ENCODE data around the gene CCL24. TPM values are rescaled to one million over a fixed set of nuclear protein-coding genes. Genes with fewer than 3 reads are reported as not detected.
"Not testable (repeated sequence)": the region's sequence is repeated elsewhere in the genome, so short reads cannot be mapped to it uniquely, and the experiment has no call there.

CCL24 gene, protein sequence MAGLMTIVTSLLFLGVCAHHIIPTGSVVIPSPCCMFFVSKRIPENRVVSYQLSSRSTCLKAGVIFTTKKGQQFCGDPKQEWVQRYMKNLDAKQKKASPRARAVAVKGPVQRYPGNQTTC
- not detected in 2 replicates for total RNA-seq

DNA sequence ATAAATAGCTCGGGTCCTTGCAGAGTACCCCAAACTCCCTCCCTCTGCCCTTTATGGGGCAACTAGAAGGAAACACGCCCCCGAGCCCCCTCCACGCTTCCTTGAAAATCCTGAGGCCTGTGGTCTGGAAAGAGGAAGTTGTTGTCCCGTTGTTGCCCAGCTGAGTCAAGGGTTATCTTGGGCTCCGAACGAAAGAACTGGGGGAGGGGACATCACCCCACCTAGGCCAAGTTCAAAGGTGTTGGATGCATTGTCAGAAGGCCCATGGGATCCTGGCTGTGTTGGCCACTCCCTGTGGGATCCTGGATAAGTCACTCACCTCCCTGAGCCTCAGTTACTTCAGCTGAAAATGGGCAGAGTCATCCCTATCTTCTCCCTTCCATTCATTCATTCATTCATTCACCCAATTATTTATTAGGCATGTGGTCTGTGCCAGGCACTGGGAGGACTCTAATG is at the start of gene CCL24:
CCL24 (minus strand) TSS at position 26 of the 456 bp plus-strand sequence. CDS start 91 bp downstream, outside the sequence.
- no peak for DNase-seq (ENCODE audit: low read depth in 2 of 2)

DNA sequence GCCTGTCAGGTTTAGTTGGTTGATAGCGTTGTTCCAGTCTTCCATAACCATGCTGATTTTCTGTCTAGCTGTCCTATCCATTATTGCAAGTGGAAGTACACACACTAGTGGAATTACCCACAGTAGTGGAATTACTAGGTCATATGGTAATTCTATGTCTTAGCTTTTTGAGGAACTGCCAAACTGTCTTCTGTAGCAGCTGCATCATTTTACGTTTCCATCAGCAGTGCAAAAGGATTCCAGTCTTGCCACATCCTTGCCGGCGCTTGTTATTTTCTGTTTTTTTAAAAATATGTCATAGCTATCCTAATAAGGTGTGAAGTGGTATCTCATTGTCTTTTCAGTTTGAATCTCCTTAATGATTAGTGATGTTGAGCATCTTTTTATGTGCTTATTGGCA is 48.0 kb upstream of the CCL24 start:
- no peak for DNase-seq (ENCODE audit: low read depth in 2 of 2)

DNA sequence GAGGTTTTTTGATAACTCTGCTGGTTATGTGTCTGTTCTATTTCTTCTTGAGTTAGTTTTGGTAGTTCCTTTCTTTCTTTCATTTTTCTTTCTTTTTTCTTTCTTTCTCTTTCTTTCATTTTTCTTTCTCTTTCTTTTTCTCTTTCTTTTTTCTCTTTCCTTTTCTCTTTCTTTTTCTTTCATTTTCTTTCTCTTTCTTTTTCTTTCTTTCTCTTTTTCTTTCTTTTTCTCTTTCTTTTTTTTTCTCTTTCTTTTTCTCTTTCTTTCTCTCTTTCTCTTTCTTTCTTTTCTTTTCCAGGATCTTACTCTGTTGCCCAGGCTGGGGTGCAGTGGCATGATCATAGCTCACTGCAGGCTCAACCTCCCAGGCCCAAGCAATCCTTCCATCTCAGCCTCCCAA is 44.8 kb upstream of the CCL24 start:
- DNase-seq (ENCODE audit: low read depth in 2 of 2), result no peak

GRCh38 chr7:75856536-75856935 is 42.9 kb upstream of the CCL24 start:
- DNase-seq (ENCODE audit: low read depth in 2 of 2), result no peak

DNA sequence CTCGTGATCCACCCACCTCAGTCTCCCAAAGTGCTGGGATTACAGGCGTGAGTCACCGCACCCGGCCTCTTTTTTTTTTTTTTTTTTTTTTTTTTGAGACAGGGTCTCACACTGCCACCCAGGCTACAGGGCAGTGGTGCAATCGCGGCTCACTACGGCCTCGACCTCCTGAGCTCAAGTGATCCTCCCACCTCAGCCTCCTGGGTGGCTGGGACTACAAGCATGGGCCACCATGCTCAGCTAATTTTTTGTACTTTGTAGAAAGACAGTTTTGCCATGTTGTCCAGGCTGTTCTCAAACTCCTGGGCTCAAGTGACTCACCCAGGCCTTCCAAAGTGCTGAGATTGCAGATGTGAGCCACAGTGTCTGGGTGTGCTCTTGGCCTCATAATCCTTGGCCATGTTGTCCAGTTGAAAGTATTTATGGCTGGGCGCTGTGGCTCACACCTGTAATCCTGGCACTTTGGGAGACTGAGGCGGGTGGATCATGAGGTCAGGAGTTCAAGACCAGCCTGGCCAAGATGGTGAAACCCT is 41.3 kb upstream of the CCL24 start:
- DNase-seq (ENCODE audit: low read depth in 2 of 2), result not testable (repeated sequence)

- DNase-seq (ENCODE audit: low read depth in 2 of 2), result no peak
Measured at GRCh38 chr7:75854233-75854632, 40.6 kb upstream of the CCL24 start.

GRCh38 chr7:75850235-75850634 is 36.6 kb upstream of the CCL24 start:
- no peak for DNase-seq (ENCODE audit: low read depth in 2 of 2)

- no peak for DNase-seq (ENCODE audit: low read depth in 2 of 2)
Measured at GRCh38 chr7:75849573-75849972, 36.0 kb upstream of the CCL24 start.

DNA sequence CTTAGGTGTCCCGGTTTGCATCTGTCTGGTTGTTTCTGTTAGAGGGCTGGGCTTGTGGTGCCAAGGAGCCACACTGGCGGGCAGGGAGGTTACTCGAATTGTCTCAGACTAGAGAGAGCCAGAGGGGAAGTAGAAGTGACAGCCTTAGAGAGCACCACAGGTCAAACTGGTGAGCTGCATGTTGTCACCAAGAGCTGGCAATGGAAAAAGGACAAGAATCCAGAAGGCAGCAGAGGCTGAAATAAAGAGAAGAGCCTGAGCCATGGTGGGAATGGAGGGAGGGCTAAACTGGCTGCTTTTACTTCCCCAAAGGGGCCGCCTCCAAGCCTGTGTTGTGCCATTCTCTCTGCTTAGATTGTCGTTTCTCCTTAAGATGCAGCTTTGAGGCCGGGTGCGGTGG is 34.1 kb upstream of the CCL24 start:
- DNase-seq (ENCODE audit: low read depth in 2 of 2), result no peak

GRCh38 chr7:75845132-75845531 is 31.5 kb upstream of the CCL24 start:
- DNase-seq (ENCODE audit: low read depth in 2 of 2), result not testable (repeated sequence)

DNA sequence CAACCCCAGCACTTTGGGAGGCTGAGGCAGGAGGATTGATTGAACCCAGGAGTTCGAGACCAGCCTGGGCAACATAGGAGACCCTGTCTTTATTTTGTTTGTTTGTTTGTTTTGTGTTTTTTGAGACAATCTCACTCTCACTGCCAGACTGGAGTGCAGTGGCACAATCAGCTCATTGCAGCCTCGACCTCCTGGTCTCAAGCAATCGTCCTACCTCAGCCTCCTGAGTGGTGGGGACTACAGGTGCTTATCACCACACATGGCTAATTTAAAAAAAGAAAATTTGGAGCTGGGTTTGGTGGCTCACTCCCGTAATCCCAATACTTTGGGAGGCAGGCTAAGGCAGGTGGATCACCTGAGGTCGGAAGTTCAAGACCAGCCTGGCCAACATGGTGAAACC is 30.6 kb upstream of the CCL24 start:
- no peak for DNase-seq (ENCODE audit: low read depth in 2 of 2)

DNA sequence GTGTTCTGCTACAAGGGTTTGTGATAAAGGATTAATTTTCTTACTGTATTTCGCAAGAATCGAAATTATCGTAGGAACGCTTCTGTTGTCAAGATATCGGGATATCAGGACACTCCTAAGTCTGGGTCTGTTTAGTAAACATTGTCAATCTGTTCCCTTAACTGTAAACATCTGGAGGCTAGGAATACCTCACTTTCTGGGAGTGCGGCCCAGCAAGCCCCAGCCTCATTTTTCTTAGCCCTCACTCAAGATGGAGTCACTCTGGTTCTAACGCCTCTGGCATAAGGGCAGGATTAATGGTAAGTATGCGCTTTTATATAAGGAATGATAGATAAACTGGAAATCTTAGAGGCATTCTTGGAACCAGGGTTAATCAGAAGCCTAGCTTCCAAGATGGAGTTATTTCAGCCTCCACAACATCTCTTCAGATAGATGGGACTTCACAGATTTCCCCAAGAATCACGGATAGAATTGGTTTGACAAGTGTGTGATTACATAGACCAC is 30.1 kb upstream of the CCL24 start:
- DNase-seq (ENCODE audit: low read depth in 2 of 2), result no peak

- peak; percentile 64 to 92 for DNase-seq (ENCODE audit: low read depth in 2 of 2)
Measured at GRCh38 chr7:75842836-75843446, 29.3 kb upstream of the CCL24 start.

GRCh38 chr7:75840029-75840428 is 26.4 kb upstream of the CCL24 start:
- DNase-seq (ENCODE audit: low read depth in 2 of 2), result no peak

DNA sequence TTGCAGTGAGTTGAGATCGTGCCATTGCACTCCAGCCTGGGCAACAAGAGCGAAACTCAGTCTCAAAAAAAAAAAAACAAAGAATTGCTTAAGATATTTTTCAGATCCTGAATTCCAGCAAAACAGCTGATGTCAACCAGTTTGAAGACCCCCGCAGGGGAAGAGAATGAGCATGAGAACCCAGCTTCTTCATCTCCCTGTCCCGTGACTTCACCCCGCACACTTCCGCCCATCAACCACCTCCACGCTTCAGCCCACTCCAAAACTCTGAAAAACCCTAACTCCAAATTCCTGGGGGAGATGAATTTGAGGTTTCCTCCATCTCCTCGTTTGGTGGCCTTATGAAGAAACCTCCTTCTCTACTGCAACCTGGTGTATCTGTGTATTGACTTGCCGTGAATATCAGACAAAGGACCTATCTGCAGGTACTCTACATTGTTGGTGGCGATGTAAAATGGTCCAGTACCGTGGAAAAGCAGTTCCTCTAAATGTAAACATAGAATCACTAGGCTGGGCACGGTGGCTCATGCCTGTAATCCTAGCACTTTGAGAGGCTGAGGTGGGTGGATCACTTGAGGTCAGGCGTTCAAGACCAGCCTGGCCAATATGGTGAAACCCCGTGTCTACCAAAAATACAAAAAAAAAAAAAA is 24.8 kb upstream of the CCL24 start:
- DNase-seq (ENCODE audit: low read depth in 2 of 2), result not testable (repeated sequence)

- DNase-seq (ENCODE audit: low read depth in 2 of 2), result no peak
Measured at GRCh38 chr7:75836798-75837197, 23.2 kb upstream of the CCL24 start.

DNA sequence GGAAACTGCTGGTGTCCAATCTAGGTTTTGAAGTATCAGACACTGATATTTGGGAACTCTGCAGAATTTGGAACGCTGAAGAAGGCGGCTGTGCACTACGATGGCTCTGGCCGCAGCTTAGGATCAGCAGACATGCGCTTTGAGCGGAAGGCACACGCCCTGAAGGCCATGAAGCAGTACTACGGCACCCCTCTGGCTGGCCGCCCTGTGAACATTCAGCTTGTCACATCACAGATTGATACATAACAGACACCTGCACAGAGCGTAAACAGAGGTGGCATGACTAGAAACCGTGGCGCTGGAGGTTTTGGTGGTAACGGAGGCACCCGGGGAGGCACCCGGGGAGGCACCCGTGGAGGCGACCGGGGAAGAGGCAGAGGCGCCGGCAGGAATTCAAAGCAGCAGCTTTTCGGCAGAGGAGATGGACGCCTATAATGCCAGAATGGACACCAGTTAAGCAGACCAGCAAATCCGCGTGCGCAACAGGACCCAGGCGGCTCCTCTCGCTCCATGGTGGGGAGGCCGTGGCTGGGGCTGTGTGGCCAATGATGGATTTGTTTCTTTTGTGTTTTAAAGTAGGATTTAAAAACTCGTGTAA is 22.2 kb upstream of the CCL24 start:
- DNase-seq (ENCODE audit: low read depth in 2 of 2), result no peak

DNA sequence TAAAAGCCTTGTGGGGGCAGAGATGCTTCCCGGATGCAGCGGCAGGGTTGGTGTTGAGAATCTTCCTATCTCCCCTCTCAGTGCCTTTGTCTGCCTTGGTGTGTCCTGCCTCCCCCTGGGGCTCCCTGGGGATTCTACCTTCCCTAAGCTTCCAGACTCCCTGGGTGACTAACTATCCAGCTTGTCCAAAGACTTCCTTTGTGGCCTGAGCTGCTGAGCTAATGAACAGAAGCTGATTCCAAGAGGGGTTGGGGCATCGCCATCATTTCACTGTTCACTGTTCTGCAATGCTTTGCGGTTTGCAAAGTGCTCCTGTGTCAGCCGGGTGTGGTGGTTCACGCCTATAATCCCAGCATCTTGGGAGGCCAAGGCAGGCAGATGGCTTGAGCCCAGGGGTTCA is 20.1 kb upstream of the CCL24 start:
- DNase-seq (ENCODE audit: low read depth in 2 of 2), result not testable (repeated sequence)

- no peak for DNase-seq (ENCODE audit: low read depth in 2 of 2)
Measured at GRCh38 chr7:75830978-75831377, 17.4 kb upstream of the CCL24 start.

- peak in 1 of 2 donors; percentile 32 for DNase-seq (ENCODE audit: low read depth in 2 of 2)
Measured at GRCh38 chr7:75829656-75830055, 16.1 kb upstream of the CCL24 start.

- DNase-seq (ENCODE audit: low read depth in 2 of 2), result peak in 1 of 2 donors; percentile 9
Measured at GRCh38 chr7:75823198-75823910, 9.7 kb upstream of the CCL24 start.

DNA sequence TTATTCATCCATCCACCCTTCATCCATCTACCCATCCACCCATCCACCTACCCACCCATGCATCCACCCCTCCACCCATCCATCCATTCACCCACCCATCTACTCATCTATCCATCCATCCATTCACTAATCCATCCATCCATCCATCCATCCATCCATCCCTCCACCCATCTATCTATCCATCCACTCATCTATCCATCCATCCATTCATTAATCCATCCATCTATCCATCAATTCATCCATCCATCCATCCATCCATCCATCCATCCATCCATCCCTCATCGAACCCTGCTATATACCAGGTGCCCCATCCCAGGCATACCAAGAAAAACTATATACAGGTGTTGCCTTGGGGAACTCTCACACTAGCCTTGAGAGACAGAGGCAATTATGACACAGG is 7.1 kb upstream of the CCL24 start:
- no peak for DNase-seq (ENCODE audit: low read depth in 2 of 2)

All from dermis microvascular lymphatic vessel endothelial cell (primary cell).